ENCODE data around the gene MAGED4B. TPM values are rescaled to one million over a fixed set of nuclear protein-coding genes. Genes with fewer than 3 reads are reported as not detected.
"Not testable (repeated sequence)": the region's sequence is repeated elsewhere in the genome, so short reads cannot be mapped to it uniquely, and the experiment has no call there.

The MAGED4B gene, protein sequence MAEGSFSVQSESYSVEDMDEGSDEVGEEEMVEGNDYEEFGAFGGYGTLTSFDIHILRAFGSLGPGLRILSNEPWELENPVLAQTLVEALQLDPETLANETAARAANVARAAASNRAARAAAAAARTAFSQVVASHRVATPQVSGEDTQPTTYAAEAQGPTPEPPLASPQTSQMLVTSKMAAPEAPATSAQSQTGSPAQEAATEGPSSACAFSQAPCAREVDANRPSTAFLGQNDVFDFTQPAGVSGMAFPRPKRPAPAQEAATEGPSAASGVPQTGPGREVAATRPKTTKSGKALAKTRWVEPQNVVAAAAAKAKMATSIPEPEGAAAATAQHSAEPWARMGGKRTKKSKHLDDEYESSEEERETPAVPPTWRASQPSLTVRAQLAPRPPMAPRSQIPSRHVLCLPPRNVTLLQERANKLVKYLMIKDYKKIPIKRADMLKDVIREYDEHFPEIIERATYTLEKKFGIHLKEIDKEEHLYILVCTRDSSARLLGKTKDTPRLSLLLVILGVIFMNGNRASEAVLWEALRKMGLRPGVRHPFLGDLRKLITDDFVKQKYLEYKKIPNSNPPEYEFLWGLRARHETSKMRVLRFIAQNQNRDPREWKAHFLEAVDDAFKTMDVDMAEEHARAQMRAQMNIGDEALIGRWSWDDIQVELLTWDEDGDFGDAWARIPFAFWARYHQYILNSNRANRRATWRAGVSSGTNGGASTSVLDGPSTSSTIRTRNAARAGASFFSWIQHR
- total RNA-seq (2011; cell fraction: chromatin; rRNA removed; ENCODE audit: low replicate concordance) = 0.39 TPM in 1 of 2 replicates, not detected in the other
- total RNA-seq (2011; cell fraction: nucleolus; rRNA removed) = not detected in 2 replicates
- total RNA-seq (2011; cell fraction: nucleoplasm; rRNA removed) = not detected in 2 replicates
- total RNA-seq (2014; rRNA removed) = not detected in 2 replicates
- total RNA-seq (2014; rRNA removed; fragmentation: Illumina TruSeq; extraction: Trizol) = not detected in 2 replicates
- total RNA-seq (2015; rRNA removed; fragmentation: Illumina TruSeq; extraction: Trizol) = not detected in 2 replicates
- 0.54 TPM in 1 of 2 replicates, not detected in the other for total RNA-seq (2021)
- polyA plus RNA-seq (2011; rRNA removed) = not detected in 2 replicates
- 0.18 TPM in 1 of 2 replicates, not detected in the other for polyA plus RNA-seq (2011; cell fraction: cytosol; rRNA removed)
- 0.08 and 0.48 TPM in 2 replicates for polyA plus RNA-seq (2011; cell fraction: nucleus; rRNA removed)
- 0.11 TPM in 1 of 2 replicates, not detected in the other for polyA plus RNA-seq (2012)
- not detected in 2 replicates for polyA plus RNA-seq (2014; fragmentation: Illumina TruSeq; extraction: Trizol)
- not detected for polyA plus RNA-seq (2014; fragmentation: Nextera tagmentation; extraction: Ambion mirVana)
- polyA plus RNA-seq (2014; rRNA removed) = not detected in 2 replicates
- not detected in 2 replicates for polyA minus RNA-seq (2011; rRNA and poly(A)+ RNA removed)
- not detected in 2 replicates for polyA minus RNA-seq (2011; cell fraction: cytosol; rRNA and poly(A)+ RNA removed)
- not detected in 2 replicates for polyA minus RNA-seq (2011; cell fraction: nucleus; rRNA and poly(A)+ RNA removed)
- Bru-seq, nascent RNA = not detected
- BruChase-seq, experiment 1, labeled RNA remaining after a 2-hour chase = not detected
- not detected for BruChase-seq, experiment 2, labeled RNA remaining after a 6-hour chase
- long read RNA-seq, experiment 1 = 0 reads
- long read RNA-seq, experiment 2 = 0 reads
- long read RNA-seq, experiment 3 = 0 reads

DNA sequence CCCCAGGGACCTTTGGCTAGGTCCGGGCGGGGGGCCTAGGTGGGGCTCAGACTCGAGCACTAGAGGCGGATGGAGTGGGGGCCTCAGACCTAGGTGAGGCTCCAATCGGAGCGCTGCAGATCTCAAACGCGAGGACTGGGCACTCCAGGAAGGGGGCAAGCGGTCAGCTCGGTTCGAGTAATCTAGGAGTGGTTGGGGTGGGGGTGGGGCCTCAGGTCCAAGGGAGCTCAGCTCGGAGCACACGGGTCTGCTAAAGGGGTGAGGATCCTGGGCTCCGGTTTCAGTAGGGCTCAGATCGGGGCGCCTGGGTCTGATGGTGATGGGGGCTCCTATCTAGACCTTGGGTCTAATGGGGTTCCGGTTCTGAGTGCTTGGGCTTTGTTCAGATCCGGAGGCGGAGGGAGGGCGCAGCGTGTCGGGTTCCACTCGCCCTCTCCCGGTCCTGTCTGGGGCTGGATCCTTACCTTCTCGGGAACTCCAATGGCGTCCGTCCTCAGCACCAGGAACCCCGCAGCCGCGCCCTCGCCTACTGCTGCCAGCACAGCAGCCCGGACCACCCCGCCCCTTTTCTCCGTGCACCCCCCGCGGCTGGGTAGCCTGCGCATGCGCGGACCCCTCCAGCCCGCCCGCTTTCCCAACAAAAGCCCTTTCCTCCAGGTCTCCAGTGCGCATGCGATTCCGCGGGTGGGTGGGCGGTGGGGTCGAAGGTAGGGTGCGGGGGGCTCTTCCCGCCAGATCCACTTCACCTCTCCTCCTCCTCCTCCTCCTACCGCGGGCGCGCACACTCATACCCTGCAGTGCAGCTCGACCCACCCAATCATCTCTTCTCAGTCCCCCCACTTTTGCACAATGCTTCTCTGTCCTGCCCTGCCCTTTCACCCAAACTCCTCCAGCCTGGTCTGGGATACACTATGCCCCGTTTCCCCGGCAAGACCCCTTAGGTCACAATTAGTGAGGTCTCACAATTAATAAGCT, at the start of gene MAGED4B:
TSS of gene MAGED4B (minus strand) at position 518 of the 975 bp plus-strand sequence. CDS start 1,011 bp downstream, outside the sequence.
- H3K27me3 ChIP-seq (ENCODE audit: control insufficient read depth in 2 of 2, insufficient read depth in 2 of 2, low read length in 2 of 2); POLR2A ChIA-PET; H3K79me2 ChIP-seq (ENCODE audit: control insufficient read depth, insufficient read depth, low read length); H3K9me1 ChIP-seq (ENCODE audit: control insufficient read depth, insufficient read depth, low read length); H4K20me1 ChIP-seq (replicated peaks; ENCODE audit: control insufficient read depth, insufficient read depth, low read length); intact Hi-C loops (cut with micrococcal nuclease); BruUV-seq (replicated peaks); H3K4me1 ChIP-seq (replicated peaks in 1 of 2; ENCODE audit: control insufficient read depth in 2 of 2, insufficient read depth in 2 of 2, low read length in 2 of 2); FAIRE-seq; H3K36me3 ChIP-seq (ENCODE audit: control insufficient read depth, insufficient read depth, low read length); ATAC-seq; H3K9me3 ChIP-seq (replicated peaks; ENCODE audit: control insufficient read depth, insufficient read depth, low read depth, low read length); H2AFZ ChIP-seq (ENCODE audit: low read depth, low read length); H3K9ac ChIP-seq (ENCODE audit: insufficient read depth in 1 of 2, low read depth in 2 of 2, low read length in 2 of 2); in situ Hi-C loops (cut with MboI); H3K4me2 ChIP-seq (ENCODE audit: insufficient read depth, low read length); DNase-seq (ENCODE audit: extremely low read depth in 1 of 4, low spot score in 3 of 4); CTCF ChIA-PET (ENCODE audit: low intra/inter-chr PET ratio); H3K4me3 ChIP-seq; H3K27ac ChIP-seq (ENCODE audit: extremely low read depth, low read depth, low read length): not testable (repeated sequence)
- no CpG with 5 or more reads among the region's 56 CpGs for WGBS (ENCODE audit: insufficient coverage, low coverage, missing lambda C conversion rate)
